HCT116 (cell line): ENCODE results near the gene TTBK1. TPM values are rescaled to one million over a fixed set of nuclear protein-coding genes. Genes with fewer than 3 reads are reported as not detected.

ENCODE experiments used
- ATAC-seq: fragments of 200-7000 bp; cut with Tn5 transposase; 2 replicates; pipeline ENCODE4 v1.9.1; 2020; ENCODE audit warnings: mild to moderate bottlenecking, moderate library complexity
- BruUV-seq: library from RNA; stranded (reverse); fragments of 400-500 nt; replicated peaks from 2 replicates; lab custom pipeline; 2021; lab: Mats Ljungman, UMichigan
- CTCF ChIA-PET: fragments of 300-600 bp; sonication (Branson Sonifier 250); formaldehyde crosslinking; loops from one replicate; lab custom pipeline; 2021; ENCODE audit warnings: antibody characterized with exemption; lab: Charles Lee
- POLR2A ChIA-PET: fragments of 300-600, 350-600 bp; sonication (Branson Sonifier 250); formaldehyde crosslinking; loops from one replicate; lab custom pipeline; 2021; ENCODE audit warnings: antibody characterized with exemption; lab: Charles Lee
- RAD21 ChIA-PET, 2 experiments: fragments of 300-600 bp; sonication (Branson Sonifier 250); formaldehyde crosslinking; loops; one replicate each; lab custom pipeline; 2023; ENCODE audit warnings: low total read pairs in 2 of 2; ENCODE audit not compliant: uncharacterized antibody in 2 of 2, unreplicated experiment in 2 of 2, low non-redundant PET in 1 of 2; lab: Charles Lee
- DNase-seq: peaks from one replicate; pipeline ENCODE4 v3.0.0-alpha.2; 2010; ENCODE audit warnings: low read depth, low spot score
- H2AFZ ChIP-seq: fragments of 200-600 bp; shearing (Covaris generic), sonication (generic); 2 replicates; pipeline ENCODE4 v1.6.1; 2017; ENCODE audit warnings: low read depth, mixed run types, mixed read lengths, antibody characterized with exemption, low read length; ENCODE audit not compliant: poor library complexity, severe bottlenecking
- H3K27ac ChIP-seq: 2 replicates; pipeline ENCODE4 v1.5.1; 2012; ENCODE audit warnings: low read depth, low read length
- H3K27me3 ChIP-seq: fragments of 200-600 bp; sonication (generic); 2 replicates; pipeline ENCODE4 v1.6.1; 2016; ENCODE audit warnings: mixed run types, low read length, mixed read lengths; ENCODE audit not compliant: insufficient read depth
- H3K36me3 ChIP-seq, 2 experiments: fragments of 200-500 bp in 1 of 2; fragments of 200-600 bp in 1 of 2; sonication (Bioruptor generic) in 1 of 2; sonication (generic) in 1 of 2; 2 replicates each; pipeline versions ENCODE4 v1.5.1 to v1.6.1; 2014 to 2016; ENCODE audit warnings: low read length in 2 of 2, inconsistent platforms in 1 of 2, mixed read lengths in 1 of 2, mixed run types in 1 of 2; ENCODE audit not compliant: insufficient read depth in 2 of 2, control insufficient read depth in 1 of 2
- H3K4me1 ChIP-seq, 2 experiments: fragments of 200-600 bp in 1 of 2; sonication (generic) in 1 of 2; 2 replicates each; pipeline versions ENCODE4 v1.5.1 to v1.6.1; 2012 to 2017; ENCODE audit warnings: low read length in 2 of 2, inconsistent platforms in 1 of 2, mild to moderate bottlenecking in 1 of 2, mixed read lengths in 1 of 2, mixed run types in 1 of 2, moderate library complexity in 1 of 2; ENCODE audit not compliant: insufficient read depth in 2 of 2, control insufficient read depth in 1 of 2
- H3K4me2 ChIP-seq: fragments of 200-600 bp; sonication (generic); 2 replicates; pipeline ENCODE4 v1.6.1; 2017; ENCODE audit warnings: mixed run types, low read length, mixed read lengths
- H3K4me3 ChIP-seq, 2 experiments: fragments of 200-600 bp in 1 of 2; sonication (generic) in 1 of 2; replicated peaks in 1 of 2; 2 replicates each; pipeline ENCODE4 v1.5.1; 2011 to 2016; ENCODE audit warnings: low read length in 2 of 2, control low read depth in 1 of 2, low read depth in 1 of 2, mild to moderate bottlenecking in 1 of 2, mixed read lengths in 1 of 2, mixed run types in 1 of 2
- H3K79me2 ChIP-seq: fragments of 200-600 bp; sonication (generic); 2 replicates; pipeline ENCODE4 v1.6.1; 2017; ENCODE audit warnings: mild to moderate bottlenecking, mixed run types, low read length, moderate library complexity, mixed read lengths; ENCODE audit not compliant: insufficient read depth
- H3K9ac ChIP-seq: fragments of 200-600 bp; sonication (generic); 2 replicates; pipeline ENCODE4 v1.6.1; 2016; ENCODE audit warnings: low read length, mixed read lengths
- H3K9me2 ChIP-seq: fragments of 200-600 bp; sonication (generic), shearing (Covaris generic); 2 replicates; pipeline ENCODE4 v1.6.1; 2017; ENCODE audit warnings: mixed run types, mild to moderate bottlenecking, moderate library complexity; ENCODE audit not compliant: insufficient read depth
- H3K9me3 ChIP-seq, 2 experiments: fragments of 200-500 bp in 1 of 2; fragments of 200-600 bp in 1 of 2; sonication (Bioruptor generic) in 1 of 2; sonication (generic) in 1 of 2; 2 replicates each; pipeline ENCODE4 v1.6.1; 2014 to 2017; ENCODE audit warnings: low read length in 2 of 2, mixed read lengths in 2 of 2, inconsistent platforms in 1 of 2, low read depth in 1 of 2, mild to moderate bottlenecking in 1 of 2, mixed run types in 1 of 2, moderate library complexity in 1 of 2; ENCODE audit not compliant: control insufficient read depth in 1 of 2, insufficient read depth in 1 of 2
- H4K20me1 ChIP-seq: fragments of 200-600 bp; sonication (generic), shearing (Covaris generic); 2 replicates; pipeline ENCODE4 v1.6.1; 2017; ENCODE audit warnings: mixed run types, mild to moderate bottlenecking, moderate library complexity; ENCODE audit not compliant: insufficient read depth
- JUND ChIP-seq: IDR thresholded peaks from 2 replicates; pipeline ENCODE4 v1.6.1; 2012
- intact Hi-C: fragments of 100-400 bp; cut with micrococcal nuclease; formaldehyde crosslinking; loops from 2 replicates; pipeline ENCODE4 v1.10.0; 2022
- total RNA-seq: library from RNA; stranded (reverse); gene quantifications from one replicate; pipeline ENCODE4 v1.2.1, GENCODE V29; 2021; ENCODE audit not compliant: unreplicated experiment
- TF ChIP-seq, protein P1 (sequence below), 3 experiments: fragments of 200-600 bp in 1 of 3; sonication (generic) in 1 of 3; IDR thresholded peaks in 2 of 3; conservative IDR thresholded peaks in 1 of 3; 2 replicates each; pipeline ENCODE4 v1.5.1; 2012 to 2017; ENCODE audit warnings: low read depth in 2 of 3, low read length in 2 of 3, antibody characterized with exemption in 1 of 3, borderline replicate concordance in 1 of 3, control low read depth in 1 of 3, mild to moderate bottlenecking in 1 of 3, mixed read lengths in 1 of 3, mixed run types in 1 of 3, moderate library complexity in 1 of 3; ENCODE audit not compliant: insufficient read depth in 1 of 3
- TF ChIP-seq, protein P2 (sequence below): IDR thresholded peaks from 2 replicates; pipeline ENCODE4 v1.6.1; 2012
- TF ChIP-seq, protein P3 (sequence below): IDR thresholded peaks from 2 replicates; pipeline ENCODE4 v1.6.1; 2012
- TF ChIP-seq, protein P4 (sequence below): IDR thresholded peaks from 2 replicates; pipeline ENCODE4 v1.6.1; 2012; ENCODE audit warnings: low read depth

TTBK1 gene
- total RNA-seq, 1 experiment from 2014 or later, result not detected

DNA sequence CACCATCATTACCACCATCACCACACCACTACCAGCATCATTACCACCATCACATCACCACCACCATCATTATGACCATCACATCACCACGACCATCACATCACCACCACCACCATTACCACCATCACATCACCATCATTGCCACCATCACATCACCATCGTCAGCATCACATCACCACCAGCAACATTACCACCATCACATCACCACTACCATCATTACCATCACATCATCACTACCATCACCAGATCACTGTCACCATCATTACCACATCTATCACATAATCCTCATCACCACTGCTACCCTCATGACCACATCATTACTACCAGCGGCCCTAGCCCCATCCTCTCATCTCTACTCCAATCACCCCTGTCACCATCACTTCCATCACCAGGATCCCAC is 51.3 kb downstream of the TTBK1 start:
- DNase-seq (no peak), ATAC-seq (no peak)
- Histone ChIP-seq H3K4me2 (no peak overlapping the region), H3K27ac (no peak overlapping the region), H2AFZ (no peak overlapping the region), H3K27me3 (no peaks in the 10 kb centered on the region), H3K79me2 (no peaks in the 10 kb centered on the region), H3K9me2 (no peaks in the 10 kb centered on the region), H3K9me3 (no peaks in the 10 kb centered on the region), H3K4me1 (no peaks in the 10 kb centered on the region), H3K9ac (no peak overlapping the region), H3K4me3 (no peak overlapping the region), H4K20me1 (no peaks in the 10 kb centered on the region), H3K36me3 (no peaks in the 10 kb centered on the region)
- CTCF ChIA-PET, result no interaction called here
- POLR2A ChIA-PET, result no interaction called here
- TF ChIP-seq, protein P1, sequence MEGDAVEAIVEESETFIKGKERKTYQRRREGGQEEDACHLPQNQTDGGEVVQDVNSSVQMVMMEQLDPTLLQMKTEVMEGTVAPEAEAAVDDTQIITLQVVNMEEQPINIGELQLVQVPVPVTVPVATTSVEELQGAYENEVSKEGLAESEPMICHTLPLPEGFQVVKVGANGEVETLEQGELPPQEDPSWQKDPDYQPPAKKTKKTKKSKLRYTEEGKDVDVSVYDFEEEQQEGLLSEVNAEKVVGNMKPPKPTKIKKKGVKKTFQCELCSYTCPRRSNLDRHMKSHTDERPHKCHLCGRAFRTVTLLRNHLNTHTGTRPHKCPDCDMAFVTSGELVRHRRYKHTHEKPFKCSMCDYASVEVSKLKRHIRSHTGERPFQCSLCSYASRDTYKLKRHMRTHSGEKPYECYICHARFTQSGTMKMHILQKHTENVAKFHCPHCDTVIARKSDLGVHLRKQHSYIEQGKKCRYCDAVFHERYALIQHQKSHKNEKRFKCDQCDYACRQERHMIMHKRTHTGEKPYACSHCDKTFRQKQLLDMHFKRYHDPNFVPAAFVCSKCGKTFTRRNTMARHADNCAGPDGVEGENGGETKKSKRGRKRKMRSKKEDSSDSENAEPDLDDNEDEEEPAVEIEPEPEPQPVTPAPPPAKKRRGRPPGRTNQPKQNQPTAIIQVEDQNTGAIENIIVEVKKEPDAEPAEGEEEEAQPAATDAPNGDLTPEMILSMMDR (IDR thresholded peaks at IDR 0.05 in 2 of 3, conservative IDR thresholded peaks at IDR 0.05 in 1 of 3; ENCODE audit: borderline replicate concordance in 1 of 3, insufficient read depth in 1 of 3, low read depth in 2 of 3, low read length in 2 of 3), result no peak
- TF ChIP-seq, protein P2, sequence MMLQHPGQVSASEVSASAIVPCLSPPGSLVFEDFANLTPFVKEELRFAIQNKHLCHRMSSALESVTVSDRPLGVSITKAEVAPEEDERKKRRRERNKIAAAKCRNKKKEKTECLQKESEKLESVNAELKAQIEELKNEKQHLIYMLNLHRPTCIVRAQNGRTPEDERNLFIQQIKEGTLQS, result no peak
- TF ChIP-seq, protein P3, sequence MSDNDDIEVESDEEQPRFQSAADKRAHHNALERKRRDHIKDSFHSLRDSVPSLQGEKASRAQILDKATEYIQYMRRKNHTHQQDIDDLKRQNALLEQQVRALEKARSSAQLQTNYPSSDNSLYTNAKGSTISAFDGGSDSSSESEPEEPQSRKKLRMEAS, result no peak
- no peak for TF ChIP-seq JUND
- TF ChIP-seq, protein P4, sequence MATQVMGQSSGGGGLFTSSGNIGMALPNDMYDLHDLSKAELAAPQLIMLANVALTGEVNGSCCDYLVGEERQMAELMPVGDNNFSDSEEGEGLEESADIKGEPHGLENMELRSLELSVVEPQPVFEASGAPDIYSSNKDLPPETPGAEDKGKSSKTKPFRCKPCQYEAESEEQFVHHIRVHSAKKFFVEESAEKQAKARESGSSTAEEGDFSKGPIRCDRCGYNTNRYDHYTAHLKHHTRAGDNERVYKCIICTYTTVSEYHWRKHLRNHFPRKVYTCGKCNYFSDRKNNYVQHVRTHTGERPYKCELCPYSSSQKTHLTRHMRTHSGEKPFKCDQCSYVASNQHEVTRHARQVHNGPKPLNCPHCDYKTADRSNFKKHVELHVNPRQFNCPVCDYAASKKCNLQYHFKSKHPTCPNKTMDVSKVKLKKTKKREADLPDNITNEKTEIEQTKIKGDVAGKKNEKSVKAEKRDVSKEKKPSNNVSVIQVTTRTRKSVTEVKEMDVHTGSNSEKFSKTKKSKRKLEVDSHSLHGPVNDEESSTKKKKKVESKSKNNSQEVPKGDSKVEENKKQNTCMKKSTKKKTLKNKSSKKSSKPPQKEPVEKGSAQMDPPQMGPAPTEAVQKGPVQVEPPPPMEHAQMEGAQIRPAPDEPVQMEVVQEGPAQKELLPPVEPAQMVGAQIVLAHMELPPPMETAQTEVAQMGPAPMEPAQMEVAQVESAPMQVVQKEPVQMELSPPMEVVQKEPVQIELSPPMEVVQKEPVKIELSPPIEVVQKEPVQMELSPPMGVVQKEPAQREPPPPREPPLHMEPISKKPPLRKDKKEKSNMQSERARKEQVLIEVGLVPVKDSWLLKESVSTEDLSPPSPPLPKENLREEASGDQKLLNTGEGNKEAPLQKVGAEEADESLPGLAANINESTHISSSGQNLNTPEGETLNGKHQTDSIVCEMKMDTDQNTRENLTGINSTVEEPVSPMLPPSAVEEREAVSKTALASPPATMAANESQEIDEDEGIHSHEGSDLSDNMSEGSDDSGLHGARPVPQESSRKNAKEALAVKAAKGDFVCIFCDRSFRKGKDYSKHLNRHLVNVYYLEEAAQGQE, result no peak
- RAD21 ChIA-PET, result no interaction called here
- BruUV-seq, result no TSS peak
- intact Hi-C loops, result no loop called here
